Stimulated activated CD4-positive, alpha-beta T cell treated with anti-CD3 and anti-CD28 coated beads, Interleukin-2, amount 100 ng/mL, for 24 hours (primary cell): ENCODE measurements around the gene GOLGA3.
"Not testable (repeated sequence)": the region's sequence is repeated elsewhere in the genome, so short reads cannot be mapped to it uniquely, and the experiment has no call there.

Experiments used
- DNase-seq, 2 donors: peaks; one replicate each; pipeline ENCODE4 v3.0.0-alpha.2; 2020

The GOLGA3 gene

GRCh38 chr12:132776816-132777568, 51.7 kb downstream of the GOLGA3 start:
- DNase-seq: no peak

GRCh38 chr12:132776230-132776625, 52.4 kb downstream of the GOLGA3 start:
- not testable (repeated sequence) for DNase-seq

- DNase-seq: no peak
These were observed 53.0 kb downstream of the GOLGA3 start for GRCh38 chr12:132775502-132776229.

DNA sequence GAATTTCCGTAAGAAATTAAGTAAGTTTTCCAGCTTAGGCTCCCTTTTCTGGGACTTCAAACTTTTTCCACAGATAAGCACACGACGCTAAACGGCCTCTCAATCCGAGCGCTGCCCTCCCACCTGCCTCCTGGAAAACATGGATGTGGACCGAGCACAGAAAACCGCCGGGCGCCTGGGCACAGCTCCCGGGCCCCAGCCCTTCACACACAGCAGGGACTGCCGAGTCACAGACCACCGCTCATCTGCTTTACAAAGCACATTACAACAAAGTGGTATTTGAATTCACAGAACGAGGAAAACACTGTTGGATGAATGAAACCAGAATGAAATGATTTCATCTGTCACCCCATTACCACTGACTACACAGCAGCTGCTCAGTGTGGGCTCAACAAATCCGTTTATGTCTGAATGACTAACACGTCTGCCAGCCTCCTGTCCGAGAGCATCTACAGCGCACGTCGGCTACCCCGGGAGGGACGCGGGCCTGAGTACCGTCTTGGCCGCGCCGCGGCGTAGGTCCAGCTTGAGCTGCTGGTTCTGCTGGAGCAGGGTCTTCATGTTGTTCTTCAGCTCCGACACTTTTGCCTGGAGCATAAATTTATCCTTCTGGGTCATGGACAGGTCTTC, 53.9 kb downstream of the GOLGA3 start:
- DNase-seq: no peak

DNA sequence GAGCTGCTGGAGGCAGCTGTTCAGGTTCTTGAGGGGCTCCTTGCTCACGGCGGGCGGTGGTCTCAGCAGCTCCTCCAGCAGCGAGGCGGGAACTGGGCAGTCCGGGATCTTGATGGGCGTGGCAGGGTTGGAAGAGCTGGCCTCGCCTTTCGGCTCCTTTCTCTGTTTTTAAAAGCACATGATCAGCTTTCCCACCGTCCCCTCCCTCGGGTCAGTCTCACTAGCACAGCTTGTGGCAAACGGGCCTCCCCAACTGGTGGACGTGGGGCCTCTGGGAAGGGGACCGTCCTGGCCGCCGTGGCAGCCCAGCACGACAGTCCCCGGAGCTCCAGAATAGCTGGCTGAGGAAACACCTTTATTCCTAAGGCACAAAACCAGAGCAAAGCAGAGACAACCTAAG, 54.5 kb downstream of the GOLGA3 start:
- no peak for DNase-seq

GRCh38 chr12:132773077-132773955, 55.4 kb downstream of the GOLGA3 start:
- DNase-seq: no peak

- DNase-seq: no peak
These were observed 56.1 kb downstream of the GOLGA3 start for GRCh38 chr12:132772606-132773005.

DNA sequence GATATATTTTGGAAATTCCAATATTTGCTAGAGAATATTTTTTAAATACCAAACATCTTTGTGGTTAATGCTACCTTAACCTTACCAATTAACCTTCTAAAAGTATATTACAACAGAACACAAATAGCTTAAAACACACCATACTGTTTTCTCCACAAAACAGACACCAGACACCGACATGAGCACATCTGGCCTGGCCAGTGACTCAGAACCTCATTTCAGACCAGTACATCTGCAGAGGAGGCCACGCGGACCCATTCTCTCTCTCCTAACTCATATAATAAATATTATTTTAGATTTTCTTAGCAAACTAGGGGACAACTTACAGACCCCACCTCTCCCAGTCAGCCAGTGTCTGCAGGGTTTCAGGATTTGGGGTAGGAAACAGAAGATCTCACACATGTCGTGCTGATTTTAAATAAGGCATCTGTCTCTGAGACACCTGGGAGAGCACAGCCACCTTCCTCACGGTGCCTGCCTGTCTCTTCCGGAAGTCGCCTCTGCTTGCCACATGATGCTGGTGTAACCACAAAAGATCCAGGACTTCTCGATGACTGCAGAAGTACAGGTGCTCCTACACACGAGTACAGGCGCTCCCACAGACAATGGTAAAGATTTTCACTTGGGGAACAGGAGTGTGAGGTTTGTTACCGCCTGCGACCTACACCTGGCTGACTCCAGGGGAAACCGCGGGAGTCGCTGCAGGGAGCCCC, 57.4 kb downstream of the GOLGA3 start:
- peak; percentile 34 to 38 for DNase-seq

- DNase-seq: no peak
These were observed 62.1 kb downstream of the GOLGA3 start for GRCh38 chr12:132766380-132767085.

DNA sequence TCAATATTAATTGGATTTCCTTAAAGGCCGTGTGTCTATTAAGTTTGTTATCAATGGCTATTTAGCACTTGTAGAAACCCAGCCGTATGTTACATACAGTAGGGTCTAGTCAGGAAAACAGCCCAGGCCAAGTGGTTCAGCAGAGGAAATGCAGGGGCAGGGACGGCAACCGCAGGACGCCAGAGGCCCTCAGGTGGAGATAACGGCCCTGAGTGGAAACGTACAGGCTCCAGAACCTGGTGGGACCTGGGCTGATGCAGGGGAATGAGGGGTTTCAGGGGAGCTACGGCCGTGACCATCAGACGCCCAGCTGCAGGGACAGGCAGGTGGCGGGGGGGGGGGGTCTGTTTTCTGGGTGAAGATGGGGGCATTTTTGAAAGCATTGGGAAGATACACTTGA, 63.3 kb downstream of the GOLGA3 start:
- no peak for DNase-seq

DNA sequence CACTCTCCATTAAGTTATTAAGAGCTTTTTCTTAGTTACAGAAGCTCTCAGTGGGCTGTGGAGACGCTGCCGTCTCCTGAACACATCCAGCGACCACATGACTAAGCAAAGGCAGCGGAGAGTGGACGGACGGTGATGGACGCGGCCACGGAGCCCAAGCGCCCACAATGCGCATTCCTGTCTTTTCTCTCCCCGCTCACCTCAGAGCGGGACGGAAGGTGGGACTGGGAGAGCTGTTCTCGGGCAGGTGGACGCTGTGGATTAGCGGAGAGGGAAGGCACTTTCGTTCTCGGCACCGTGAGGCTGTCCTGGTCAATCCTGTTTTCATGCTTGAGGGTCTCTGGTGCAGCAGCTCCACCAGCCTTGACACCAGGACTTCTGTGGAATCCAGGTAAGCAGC, 64.4 kb downstream of the GOLGA3 start:
- no peak for DNase-seq

DNA sequence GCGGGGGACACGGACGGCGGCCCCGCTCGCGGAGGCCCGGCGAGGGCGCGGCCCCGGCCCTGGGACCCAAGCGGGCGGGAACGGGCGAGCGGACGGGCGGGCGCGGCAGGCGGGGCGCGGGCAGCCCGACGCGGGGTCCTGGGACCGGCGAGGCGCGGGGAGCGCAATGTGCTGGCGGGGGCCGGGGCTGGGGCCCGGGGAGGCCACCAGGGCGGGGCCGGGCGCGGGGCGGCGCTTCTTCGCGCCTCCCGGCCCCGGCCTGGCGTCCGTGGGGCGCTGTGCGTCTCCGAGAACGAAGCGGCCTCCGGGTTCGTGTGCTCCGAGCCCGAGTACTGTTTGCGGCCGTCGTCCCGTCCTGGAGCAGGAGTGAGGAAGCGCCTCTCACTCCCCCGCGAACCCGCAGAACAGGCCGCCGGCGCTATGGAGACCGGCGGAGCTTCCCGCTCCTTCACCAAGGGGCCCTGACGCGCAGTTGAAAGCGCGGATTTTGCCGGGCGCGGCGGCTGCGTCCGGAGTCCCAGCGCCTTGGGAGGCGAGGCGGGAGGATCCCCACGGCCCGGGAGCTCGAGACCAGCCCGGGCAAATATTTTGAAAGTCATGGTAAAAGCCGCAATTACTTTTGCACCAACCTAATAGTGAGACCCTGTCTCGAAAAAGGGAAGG, 66.6 kb downstream of the GOLGA3 start:
- peak; percentile 88 for DNase-seq

DNA sequence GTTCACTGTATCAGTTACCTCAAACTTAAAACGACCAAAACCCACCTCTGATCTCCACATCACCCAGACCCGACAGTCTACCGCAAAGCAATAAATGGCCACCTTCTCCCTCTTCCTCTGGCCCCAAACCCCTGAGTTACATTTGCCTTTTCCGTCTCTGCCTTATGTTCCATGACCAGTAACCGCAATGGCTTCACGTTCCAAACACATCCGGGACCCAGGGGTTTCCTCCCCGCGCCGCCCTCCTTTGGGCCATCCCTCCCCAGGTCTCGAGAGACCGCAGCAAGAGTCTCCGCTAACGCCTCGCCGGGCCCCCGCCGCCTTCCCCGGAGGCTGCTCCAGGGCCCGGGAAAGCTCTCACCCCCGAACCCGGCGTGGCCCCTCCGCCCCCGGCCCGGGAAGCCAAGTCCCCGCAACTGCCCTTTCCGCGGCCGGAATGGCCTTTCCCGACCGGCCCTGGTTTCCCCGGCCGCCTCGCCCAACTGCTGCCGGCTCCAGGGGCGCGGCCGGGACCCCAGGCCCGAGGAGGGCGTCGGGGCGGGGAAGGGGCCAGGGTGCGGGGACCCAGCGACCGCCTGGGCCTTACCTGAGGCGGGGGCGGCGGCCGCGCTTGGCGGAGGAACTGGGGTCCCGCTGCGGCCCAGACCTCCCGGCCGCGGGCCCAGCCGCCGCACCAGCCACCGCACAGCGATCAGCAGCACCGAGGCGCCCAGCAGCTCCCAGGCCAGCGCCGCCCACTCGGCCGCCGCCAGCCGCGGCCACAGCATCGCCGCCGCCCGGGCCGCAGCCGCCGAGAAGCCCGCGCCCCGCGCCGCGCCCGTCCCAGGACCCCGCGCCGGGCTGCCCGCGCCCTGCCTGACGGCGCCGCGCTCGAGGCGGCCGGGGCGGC, 67.4 kb downstream of the GOLGA3 start, which contains the start of gene ANKLE2:
Gene ANKLE2, minus strand, starts transcription at position 801 of the 889 bp plus-strand sequence. Its CDS starts 34 bp downstream, at position 767.
- DNase-seq: peak; percentile 75 to 76

DNA sequence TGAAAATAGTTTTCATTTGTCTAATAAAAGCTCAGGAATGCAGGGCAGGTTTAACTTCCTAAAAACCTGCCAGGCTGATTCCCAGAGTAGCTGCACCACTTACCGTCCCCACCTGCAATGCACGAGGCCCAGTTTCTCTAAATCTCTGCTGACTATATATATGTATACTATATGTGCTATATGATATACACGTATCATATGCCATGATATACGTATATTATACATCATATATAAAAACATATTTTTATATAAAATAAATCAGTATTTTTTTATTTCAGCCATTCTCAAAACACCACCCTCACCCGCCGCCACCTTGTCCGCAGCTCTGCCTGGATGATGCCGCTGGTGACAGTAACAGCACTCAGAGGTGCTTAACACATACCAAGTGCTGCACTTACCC, 69.3 kb downstream of the GOLGA3 start:
- no peak for DNase-seq

DNA sequence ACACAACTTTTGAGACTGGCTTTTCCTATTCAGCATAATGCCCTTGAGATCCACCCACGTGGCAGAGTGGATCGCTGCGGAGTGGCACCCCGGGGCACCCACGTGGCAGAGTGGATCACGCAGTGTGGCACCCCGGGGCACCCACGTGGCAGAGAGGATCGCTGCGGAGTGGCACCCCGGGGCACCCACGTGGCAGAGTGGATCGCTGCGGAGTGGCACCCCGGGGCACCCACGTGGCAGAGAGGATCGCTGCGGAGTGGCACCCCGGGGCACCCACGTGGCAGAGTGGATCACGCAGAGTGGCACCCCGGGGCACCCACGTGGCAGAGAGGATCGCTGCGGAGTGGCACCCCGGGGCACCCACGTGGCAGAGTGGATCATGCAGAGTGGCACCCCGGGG, 69.8 kb downstream of the GOLGA3 start:
- not testable (repeated sequence) for DNase-seq

DNA sequence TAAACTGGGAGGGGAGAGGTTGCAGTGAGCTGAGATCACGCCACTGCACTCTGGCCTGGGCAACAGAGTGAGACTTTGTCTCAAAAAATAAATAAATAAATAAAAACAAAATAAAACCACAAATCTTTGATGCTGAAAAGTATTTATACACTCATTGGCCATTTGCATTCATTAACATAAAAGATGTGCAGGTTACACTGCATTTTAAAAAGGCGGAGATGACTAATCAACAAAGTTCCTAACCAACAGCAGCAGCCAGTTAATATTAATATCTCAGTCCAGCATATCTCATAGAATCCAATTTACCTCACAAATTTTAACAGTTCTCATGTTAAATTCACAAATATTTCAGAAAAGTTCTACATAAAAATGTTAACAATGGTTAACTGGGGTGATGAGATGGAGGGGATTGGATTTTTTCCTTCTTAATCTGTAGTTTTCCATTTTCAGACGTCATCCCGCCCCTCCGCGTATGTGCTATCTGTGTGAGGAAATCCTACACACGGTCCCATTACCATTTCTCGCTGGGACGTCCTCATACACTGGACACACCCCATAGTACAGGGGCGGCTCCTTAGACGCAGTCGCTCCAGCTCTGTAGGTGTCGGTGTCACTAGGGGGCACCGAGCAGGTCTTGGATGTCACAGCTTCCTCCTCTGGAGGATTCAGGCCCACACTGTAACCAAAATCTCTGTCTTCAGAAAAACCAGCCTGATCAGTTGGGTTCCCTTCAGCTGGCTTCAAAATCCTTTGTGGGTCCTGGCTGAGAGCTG, 74.3 kb downstream of the GOLGA3 start:
- DNase-seq: no peak

- not testable (repeated sequence) for DNase-seq
These were observed 75.0 kb downstream of the GOLGA3 start for GRCh38 chr12:132753670-132754069.

DNA sequence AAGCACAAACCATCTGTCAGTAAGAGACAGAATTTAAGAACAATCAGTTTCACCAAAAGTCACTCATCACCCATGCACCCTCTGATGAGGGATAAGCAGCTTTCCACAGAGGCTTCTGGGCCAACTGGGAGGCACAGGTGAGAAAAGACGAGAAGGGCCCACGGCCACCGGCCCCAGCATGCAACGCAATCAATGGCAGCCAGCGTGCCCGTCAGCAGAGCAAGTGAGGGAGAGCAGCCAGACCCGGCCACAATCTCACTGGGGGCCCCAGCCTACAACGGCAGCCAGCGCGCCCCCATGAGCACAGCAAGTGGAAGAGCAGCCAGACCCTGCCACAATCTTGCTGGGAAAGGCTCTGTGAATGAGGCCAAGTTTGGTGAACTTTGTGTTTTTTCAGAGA, 80.3 kb downstream of the GOLGA3 start:
- no peak for DNase-seq

DNA sequence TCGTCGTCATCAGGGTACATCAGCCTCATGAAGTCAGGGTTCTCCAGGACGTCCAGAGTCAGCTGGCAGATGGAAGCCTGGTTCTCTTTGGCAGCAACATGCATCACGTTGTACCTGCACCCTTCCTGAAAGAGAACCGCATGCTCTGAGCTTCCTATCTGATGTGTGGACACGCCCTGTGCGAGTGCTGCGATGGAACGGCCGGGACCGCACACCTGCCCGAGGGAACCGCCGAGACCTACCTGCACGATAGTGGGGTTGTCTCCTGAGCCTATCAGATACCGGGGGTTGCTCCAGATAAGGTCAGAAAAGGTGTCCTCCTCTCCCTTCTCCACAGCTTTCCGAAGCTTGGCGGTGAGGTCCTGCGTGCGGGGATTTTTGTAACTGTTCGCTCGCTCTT, 80.8 kb downstream of the GOLGA3 start:
- no peak for DNase-seq
